H1 (cell line): ENCODE measurements around the gene CNPY2. TPM values are rescaled to one million over a fixed set of nuclear protein-coding genes. Genes with fewer than 3 reads are reported as not detected.

Experiments used
- BACH1 ChIP-seq: IDR thresholded peaks from 2 replicates; pipeline ENCODE4 v1.6.1; 2012; ENCODE audit warnings: low read length, improper control_type of control experiment
- CHD2 ChIP-seq: IDR thresholded peaks from 2 replicates; pipeline ENCODE4 v1.6.1; 2012; ENCODE audit warnings: low read length, improper control_type of control experiment
- CREB1 ChIP-seq: IDR thresholded peaks from 2 replicates; pipeline ENCODE4 v1.6.1; 2012; ENCODE audit warnings: inconsistent platforms
- E2F6 ChIP-seq: IDR thresholded peaks from 2 replicates; pipeline ENCODE4 v1.6.1; 2012; ENCODE audit warnings: inconsistent platforms
- EP300 ChIP-seq, 2 experiments: IDR thresholded peaks; 1 replicate in 1 of 2; 2 replicates in 1 of 2; pipeline ENCODE4 v1.6.1; 2011 to 2012; ENCODE audit warnings: low read depth in 2 of 2, low read length in 2 of 2, mild to moderate bottlenecking in 2 of 2, borderline replicate concordance in 1 of 2, inconsistent platforms in 1 of 2, moderate library complexity in 1 of 2
- FOSL1 ChIP-seq: IDR thresholded peaks from 2 replicates; pipeline ENCODE4 v1.6.1; 2011; ENCODE audit warnings: mild to moderate bottlenecking, low read depth, low read length, moderate library complexity; ENCODE audit not compliant: insufficient read depth
- SRF ChIP-seq: IDR thresholded peaks from 2 replicates; pipeline ENCODE4 v1.6.1; 2011; ENCODE audit warnings: mild to moderate bottlenecking, low read depth, low read length, moderate library complexity
- TCF12 ChIP-seq: IDR thresholded peaks from 2 replicates; pipeline ENCODE4 v1.6.1; 2011; ENCODE audit warnings: low read depth, mild to moderate bottlenecking, low read length
- polyA plus RNA-seq, 7 experiments: library from polyadenylated mRNA; depleted of rRNA in 3 of 7; stranded (reverse) in 5 of 7; unstranded in 2 of 7; fragments of >200 nt in 5 of 7; fragments of 200-250 nt in 2 of 7; gene quantifications; 1 replicate in 5 of 7; 2 replicates in 1 of 7; 4 replicates in 1 of 7; pipeline versions ENCODE4 v1.2.1 to v1.2.3, GENCODE V29; 2011 to 2013; ENCODE audit warnings: missing spikeins in 2 of 7, mixed read lengths in 2 of 7
- total RNA-seq: library from RNA; stranded (reverse); fragmentation: NEBNext Ultra II Directional; extraction: Animal tissue kit (Norgen Biotek cat#: 25700); gene quantifications from 2 replicates; pipeline ENCODE4 v1.2.1, GENCODE V29; 2021

Gene CNPY2
- total and polyA plus RNA-seq, 2 of the 8 experiments (the other 6 are each of a cell fraction or from before 2014, with no cell fraction given) = 203 to 281 TPM

GRCh38 chr12:56260921-56261320, 54.9 kb downstream of the CNPY2 start (continued):
- TF ChIP-seq E2F6 = no peak
- TF ChIP-seq BACH1 = no peak
- no peak for TF ChIP-seq CREB1
- TF ChIP-seq CHD2 = no peak
- TF ChIP-seq SRF = no peak
- TF ChIP-seq TCF12 = no peak
- TF ChIP-seq FOSL1 = no peak
- TF ChIP-seq EP300 (IDR thresholded peaks at IDR 0.05; ENCODE audit: borderline replicate concordance in 1 of 2, low read depth in 2 of 2, low read length in 2 of 2) = no peak
